NCI-H1417 treated with DMSO at 0.1 percent for 48 hours (cell line): ENCODE data around the gene RRAS2.

Source experiments
- DNase-seq: peaks from one replicate; lab custom pipeline; 2025; lab: John Stamatoyannopoulos, UW

RRAS2 gene

DNA sequence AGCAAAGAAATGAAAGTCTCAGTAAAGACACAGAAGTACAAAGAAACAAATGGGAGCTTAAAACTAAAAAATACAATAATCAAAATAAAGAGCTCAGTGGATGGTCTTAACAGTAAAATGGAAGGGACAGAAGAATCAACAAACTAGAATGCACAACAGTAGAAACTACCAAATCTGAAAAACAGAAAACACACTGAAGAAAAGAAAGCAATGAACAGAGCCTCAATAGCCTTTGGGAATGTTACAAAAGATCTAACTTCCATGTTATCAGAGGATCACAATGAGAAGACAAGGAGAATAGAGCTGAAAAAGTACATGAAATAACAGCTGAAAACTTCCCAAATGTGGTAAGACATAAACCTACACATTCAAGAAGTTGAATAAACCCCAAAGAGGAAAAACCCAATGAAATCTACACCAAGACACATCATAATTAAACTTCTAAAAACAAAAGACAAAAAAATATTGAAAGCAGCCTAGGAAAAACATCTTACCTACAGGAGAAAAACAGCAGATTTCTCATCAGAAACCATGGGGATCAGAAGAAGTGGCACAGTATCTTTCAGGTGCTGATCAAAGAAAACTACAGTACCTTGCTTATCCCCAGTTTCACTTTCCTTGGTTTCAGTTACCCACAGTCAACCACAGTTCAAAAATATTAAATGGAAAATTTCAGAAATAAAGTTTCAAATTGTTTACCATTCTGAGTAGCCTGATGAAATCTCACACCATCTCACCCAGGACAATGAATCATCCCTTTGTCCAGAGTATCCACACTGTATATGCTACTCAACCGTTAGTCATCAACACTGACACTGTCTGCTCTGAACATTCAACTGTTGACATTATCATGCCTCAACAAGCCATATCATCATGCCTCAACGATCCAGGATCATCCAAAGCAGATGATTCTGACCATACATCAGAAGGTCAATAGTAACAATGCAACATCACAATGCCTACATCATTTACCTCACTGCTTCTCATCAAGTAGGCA, 22.2 kb downstream of the RRAS2 start:
- no peak for DNase-seq

- DNase-seq = no peak
Measured at GRCh38 chr11:14335712-14336111, 23.3 kb downstream of the RRAS2 start.

DNA sequence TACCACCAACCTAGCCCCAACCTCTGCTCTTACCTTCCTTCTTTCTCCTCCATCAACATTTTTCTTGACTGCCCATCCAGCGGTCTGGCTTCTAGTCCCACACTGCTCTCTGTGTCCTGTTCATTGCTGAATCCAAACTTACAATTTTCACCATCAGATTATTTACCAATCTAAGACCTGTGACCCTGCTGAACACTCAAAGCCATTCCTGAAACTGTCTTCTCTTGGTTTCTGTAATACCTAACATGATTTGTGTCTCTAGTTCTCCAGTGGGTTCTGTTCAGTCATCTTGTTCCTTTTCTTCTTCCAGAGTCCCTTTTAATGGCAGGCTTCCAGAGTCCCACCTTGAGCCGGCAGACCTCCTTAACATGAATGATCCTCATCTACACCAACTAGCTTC, 24.1 kb downstream of the RRAS2 start:
- no peak for DNase-seq

- DNase-seq = no peak
Measured at GRCh38 chr11:14334192-14334591, 24.8 kb downstream of the RRAS2 start.

DNA sequence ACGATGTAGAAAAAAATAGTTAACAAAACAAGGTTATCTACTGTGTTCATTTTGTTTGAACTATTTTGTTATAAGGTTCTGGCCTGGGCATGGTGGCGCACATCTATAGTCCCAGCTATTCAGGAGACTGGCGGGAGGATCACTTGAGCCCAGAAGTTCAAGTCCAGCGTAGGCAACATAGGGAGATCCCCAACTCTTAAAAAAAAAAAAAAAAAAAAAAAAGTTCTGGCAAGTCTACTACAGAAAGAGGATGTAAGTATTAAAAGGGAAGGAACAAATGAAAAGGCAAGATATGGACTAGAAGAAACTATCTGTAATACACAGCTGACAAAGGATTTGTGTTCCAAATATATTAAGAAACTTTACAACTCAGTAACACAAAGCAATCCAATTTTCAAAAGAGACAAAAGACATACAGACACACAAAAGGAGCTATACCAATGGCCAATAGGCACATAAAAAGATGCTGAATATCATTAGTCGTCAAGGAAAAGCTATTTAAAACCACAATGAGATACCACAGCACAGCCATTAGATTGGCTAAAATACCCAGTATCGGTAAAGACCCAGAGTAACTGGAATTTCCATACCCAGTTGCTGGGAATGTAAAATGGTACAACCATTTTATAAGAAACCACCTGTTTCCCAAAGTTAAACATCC, 27.4 kb downstream of the RRAS2 start:
- DNase-seq = no peak

GRCh38 chr11:14330881-14331280, 28.1 kb downstream of the RRAS2 start:
- DNase-seq = no peak

GRCh38 chr11:14329702-14330101, 29.3 kb downstream of the RRAS2 start:
- no peak for DNase-seq

DNA sequence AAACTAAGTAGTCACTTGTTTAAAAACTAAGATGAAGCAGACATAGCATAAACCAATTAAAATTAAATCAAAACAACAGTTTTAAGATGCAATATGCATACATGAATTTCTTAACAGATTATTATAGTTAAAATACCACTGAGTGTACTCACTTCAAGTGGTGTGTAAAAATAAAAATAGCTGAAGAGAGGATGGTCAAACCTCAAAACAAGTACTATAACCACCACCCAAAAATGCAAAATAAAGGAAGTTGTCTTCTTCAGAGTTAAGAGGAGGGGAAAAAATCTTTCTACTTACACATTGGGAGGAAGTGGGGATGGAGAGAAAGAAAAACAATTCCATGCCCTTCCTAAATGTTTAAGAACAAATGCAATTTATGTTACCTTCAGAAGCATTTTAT, 31.9 kb downstream of the RRAS2 start:
- DNase-seq = no peak

DNA sequence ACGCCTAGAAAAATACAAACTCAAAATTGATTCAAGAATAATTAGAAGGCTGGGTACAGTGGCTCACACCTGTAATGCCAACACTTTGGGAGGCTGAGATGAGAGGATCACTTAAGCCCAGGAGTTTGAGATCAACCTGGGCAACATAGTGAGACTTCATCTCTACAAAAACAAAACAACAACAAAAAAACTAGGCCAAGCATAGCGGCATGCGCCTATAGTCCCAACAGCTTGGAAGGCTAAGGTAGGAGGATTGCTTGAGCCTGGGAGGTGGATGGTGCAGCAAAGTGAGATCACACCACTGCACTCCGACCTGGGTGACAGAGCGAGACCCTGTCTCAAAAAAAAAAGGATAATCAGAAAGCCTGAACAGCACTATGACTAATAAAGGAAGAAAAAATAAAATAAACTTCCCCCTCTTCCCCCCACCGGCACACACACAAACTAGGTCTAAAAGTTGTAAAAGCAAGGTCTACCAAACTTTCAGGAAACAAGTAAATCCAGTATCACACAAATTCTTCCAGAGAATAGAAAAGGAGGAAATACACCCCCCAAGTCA, 35.8 kb downstream of the RRAS2 start:
- no peak for DNase-seq

DNA sequence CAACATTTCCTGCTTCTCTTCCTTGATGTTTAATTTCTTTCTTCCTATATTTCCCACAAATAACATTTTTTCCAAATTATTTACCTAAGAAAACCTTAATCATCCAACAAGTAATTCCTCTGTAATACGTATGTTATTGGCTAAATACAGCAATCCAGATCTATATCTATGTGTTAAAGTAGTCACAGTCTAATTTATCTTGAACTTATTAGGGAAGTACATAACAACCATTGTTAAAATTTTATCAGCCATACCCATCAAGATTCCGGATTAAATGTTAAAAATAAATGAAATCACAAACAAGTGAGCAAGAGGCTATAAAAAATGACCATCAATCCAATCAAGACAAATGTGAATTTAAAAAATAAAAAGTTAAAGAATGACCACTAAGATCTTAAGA, 36.5 kb downstream of the RRAS2 start:
- no peak for DNase-seq

- no peak for DNase-seq
Measured at GRCh38 chr11:14320020-14320419, 39.0 kb downstream of the RRAS2 start.

DNA sequence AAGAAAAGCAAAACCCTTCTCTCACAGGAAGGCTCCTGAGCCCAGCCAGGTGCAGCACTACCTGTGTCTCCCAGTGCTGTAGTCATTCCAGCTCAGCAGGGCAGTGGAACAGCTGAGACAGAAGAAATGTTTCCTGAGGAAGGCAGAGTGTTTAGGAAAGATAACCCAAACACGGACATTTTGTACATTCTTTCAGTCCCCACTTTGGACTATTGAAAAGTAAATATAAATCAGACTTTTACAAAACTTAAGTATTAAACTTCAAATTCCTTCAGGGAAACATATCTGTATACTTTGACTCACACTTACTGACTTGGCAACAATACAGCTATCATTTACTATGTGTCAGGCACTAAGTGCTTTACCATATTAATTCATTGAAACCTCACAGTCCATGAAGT, 40.4 kb downstream of the RRAS2 start:
- no peak for DNase-seq

GRCh38 chr11:14317659-14318325, 41.2 kb downstream of the RRAS2 start:
- no peak for DNase-seq

DNA sequence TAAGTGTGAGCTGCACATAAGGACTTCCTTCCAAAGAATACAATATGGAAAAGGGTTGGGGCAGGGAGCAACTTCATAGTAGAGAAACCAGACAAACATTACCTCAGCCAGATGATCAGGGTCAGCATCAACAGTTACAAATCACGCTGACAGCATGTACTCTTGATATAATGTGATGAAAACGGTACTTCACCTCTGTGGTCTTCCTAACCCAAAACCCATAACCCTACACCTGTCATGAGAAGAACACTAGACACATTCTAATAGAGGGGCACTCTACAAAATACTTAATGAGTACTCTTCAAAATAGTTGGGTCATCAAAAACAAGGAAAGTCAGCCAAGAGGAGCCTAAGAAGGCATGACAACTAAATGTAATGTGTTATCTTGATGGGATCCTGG, 43.9 kb downstream of the RRAS2 start:
- no peak for DNase-seq

GRCh38 chr11:14314127-14314526, 44.9 kb downstream of the RRAS2 start:
- no peak for DNase-seq

DNA sequence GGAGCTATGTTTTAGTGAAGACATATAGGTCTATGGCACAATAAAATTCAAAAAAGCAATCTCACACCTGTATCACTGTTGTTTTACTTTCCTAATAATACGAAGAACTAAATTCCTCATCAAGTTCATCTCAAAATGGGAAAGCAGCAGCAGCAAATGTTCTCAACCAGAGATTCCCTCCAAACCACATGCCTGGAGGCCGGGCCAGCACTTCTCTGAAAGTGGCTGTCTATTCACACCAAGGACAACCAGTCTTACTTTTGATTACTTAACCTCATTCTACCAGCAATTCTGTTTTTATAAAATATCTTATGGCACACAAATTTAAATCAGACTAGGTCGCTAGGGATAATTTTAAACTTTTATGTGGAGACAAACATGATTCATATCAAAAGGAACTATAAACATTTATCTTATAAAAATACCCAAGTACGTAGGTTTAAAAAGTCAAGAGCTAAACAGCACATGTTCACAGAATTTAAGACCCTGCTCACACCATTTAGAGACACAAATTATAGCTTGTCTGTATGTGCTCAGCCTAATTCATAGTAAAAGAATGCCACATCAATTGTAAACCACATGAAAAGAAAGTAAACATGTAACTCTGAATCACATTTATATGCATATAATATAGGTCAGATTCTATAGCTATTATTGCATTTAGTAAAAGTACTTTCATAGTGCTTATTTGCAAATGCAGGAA, 46.1 kb downstream of the RRAS2 start:
- DNase-seq = no peak

- no peak for DNase-seq
Measured at GRCh38 chr11:14310679-14311078, 48.3 kb downstream of the RRAS2 start.

DNA sequence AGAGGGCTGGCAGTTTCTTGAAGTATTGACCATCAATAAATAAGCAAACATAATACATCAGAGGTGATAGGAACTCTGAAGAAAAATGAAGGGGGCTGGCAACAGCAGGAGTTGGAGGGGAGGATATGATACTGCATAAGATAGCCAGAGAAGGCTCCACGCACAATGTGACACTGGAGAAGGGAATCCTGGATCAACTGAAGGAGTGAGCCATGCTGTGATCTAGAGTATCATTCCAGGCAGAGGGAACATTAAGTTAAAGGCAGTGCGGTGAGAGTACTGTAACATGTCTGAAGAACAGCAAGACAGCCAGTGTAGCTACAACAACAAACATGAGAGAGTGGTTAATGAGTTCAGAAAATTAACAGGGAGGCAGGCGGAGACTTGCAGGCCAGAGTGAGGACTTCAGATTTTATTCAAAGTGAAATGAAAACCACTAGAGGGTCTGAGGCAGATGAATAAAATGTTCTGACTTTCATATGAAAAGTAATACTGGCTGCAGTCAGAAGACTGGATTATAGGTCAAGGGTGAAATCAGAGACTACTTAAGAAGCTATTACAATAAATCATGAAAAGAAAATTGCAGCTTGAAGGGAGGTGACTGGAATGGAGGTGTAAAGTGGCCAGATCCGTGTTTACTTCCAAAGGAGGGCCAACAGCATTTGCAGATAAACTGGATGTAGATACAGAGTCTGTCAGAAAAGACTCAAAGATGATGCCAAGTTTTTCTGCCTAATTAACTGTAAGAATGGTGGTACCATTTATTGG, 49.4 kb downstream of the RRAS2 start:
- DNase-seq = no peak

DNA sequence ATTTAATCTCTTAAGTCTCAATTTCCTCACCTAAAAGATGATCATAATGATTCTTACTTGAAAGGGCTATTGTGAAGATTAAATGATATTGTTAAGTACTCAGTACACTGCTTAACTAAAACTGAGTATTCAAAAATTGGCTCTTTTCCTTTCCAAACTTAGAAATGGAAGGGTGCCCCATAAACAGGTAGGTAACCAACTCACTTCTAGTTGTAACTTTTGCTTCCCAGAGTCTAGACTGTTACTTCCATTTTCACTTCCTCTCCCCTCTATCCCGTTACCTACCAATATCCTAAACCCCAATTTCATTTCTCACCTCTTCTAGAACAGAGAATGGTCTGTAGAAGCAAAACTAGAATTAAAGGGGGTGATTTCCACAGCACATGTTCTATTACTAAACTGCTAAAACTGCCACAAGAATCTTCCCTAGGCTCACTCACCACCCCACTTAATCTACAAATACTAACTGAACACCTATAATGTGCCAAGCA, 50.0 kb downstream of the RRAS2 start:
- no peak for DNase-seq

GRCh38 chr11:14308114-14308896, 50.7 kb downstream of the RRAS2 start:
- DNase-seq = no peak
